HG03432 (cell line): ENCODE measurements around the gene MACROH2A1.

Experiments
- ATAC-seq: cut with Tn5 transposase; IDR thresholded peaks from one replicate; pipeline ENCODE4 v1.9.1; 2021; ENCODE audit warnings: mild to moderate bottlenecking, moderate library complexity; ENCODE audit not compliant: unreplicated experiment

MACROH2A1 gene

GRCh38 chr5:135436951-135437418 lies 38.0 kb upstream of the MACROH2A1 start:
- no peak for ATAC-seq

GRCh38 chr5:135435467-135436330 lies 36.7 kb upstream of the MACROH2A1 start:
- no peak for ATAC-seq

DNA sequence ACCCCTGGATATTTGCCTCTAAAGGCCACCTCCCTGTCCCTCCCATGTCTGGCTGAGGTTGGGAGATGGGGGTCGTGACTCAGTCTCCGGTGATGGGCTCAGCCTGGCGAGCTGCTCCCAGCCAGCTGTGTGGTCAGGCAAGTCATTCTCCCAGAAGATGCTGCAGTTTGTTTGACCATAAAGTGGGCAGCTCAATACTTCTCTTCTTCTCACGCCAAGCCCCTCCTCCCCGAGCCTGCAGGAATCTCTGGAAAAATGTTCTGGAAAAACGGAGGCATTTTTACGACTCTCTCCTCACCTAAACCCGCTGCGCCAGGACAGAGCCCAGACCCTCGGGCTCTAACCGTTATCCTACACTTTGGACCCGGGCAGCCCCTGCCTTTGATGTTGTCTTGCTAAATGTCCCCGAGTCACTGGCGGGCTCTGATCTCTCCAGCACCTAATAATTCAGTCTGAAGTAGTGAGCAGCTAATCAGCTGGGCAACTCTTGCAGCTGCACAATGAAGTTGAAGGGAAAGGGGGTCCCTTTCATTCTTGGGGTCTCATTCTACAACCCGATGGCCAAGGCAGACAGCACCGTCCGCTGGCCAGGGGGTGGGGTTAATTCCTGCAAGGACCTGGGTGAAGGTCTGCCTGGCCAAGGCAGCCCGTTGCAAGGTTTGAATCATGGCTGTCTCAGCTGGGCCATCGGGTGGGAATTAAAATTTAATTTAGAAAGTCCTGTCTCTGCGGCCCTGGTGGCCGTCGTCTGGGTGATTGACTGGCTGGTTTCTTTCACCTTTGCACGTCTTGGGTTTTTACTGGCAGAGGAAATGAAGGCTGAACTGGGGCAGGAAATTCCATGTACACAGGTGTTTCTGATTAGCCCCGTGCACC lies 35.8 kb upstream of the MACROH2A1 start:
- ATAC-seq, result no peak

DNA sequence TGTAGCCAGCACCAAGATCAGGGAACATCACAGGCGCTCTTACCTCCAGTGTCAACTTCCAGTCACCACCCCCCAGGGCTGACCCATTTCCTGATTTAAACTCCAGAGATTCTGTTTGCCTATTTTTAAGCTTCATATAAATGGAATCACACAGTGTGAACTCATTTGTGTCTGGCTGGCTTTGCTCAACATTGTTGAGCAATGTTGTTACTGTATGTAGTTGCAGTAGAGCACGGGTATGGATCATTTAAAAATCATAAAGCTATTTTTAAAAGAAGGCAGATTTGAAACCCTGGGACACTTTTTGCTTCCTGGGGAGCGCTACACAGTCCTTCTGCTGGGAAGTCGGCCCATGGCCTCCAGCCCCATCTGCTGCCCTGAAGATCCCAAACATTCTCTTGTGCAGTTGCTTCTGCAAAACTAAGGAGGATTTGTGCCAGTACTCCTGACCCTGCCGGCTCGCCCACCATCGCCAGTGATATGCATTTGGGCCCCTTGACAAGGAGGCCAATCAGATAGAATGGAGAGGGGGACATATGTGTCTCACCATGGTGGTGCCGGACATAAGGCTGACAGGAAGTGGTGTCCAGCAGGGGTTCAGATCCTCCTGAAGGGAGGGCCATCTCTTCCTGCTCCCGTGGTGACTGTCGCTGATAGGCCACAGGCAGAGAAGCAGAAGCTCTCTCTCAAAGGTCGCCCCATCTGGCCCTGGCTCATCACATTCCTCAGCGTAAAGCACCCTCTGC lies 34.8 kb upstream of the MACROH2A1 start:
- no peak for ATAC-seq

DNA sequence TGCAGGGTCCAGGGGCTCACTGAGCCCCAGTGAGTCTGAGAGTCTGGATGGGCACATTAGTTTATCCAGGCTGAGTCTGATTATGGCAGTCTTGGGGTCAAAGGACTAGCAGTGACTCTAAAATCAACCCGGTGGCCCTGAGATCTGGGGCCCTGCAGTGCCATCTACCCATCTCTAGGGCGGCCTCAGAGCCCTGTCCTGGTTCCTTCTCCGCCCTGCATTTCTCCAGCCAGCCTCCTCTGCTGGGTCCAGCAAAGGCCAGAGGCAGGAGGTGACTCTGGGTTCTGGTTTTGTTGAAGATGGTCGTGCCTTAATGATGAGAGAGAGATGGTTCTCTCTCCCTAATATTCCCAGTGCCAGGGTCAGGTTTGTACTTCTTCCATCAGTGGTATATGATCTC lies 33.1 kb upstream of the MACROH2A1 start:
- no peak for ATAC-seq

DNA sequence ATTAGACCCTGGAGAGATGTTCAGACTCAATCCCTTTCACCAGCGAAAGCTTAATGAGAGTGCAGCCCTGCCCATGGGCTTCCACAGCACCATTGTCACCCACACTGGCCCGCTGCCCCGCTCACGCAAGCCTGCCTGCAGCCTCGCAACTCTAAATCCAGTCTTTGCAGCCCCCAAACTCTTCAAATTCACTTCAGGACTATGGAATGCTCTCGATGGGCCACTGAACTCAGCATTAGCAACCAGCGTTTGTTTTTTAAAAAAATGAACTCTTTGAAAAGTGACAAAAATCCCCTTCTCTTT lies 31.1 kb upstream of the MACROH2A1 start:
- ATAC-seq, result no peak

- no peak for ATAC-seq
Observed at GRCh38 chr5:135429301-135430134, 30.5 kb upstream of the MACROH2A1 start.

DNA sequence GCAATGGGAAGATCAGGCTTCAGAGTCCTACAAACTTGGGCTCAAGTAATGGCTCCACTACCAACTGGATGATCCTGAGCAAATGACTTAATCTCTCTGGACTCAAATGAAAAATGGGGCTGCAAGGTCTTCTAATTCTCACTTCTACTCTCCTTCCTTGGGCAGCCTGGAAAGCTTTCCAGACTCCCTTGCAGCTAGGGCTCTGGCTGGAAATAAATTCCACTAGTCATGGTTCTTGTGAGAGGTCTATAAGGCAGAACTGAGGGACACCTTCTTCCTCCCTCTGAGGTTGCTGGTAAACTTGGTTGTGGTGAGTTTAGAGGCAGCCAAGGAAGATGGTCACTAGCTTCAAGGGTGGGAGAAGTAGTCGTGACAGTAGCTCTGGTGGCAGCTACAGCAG lies 29.6 kb upstream of the MACROH2A1 start:
- ATAC-seq, result no peak

- ATAC-seq, result no peak
Observed at GRCh38 chr5:135426102-135427082, 27.4 kb upstream of the MACROH2A1 start.

- no peak for ATAC-seq
Observed at GRCh38 chr5:135425641-135426040, 26.6 kb upstream of the MACROH2A1 start.

DNA sequence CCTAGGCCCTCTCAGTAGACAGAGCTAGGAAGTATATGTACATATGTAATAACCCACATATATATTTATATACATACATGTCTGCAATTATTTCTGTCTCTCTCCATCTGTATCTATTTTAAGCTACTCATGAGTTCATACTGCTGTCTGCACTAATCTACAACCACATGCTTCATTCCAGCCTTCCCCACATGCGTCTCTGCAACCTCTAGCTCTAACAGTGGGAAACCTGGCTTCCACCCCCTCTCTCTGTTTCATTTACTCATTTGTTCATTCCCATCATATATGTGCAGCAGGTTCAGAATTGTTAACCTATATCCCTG lies 24.8 kb upstream of the MACROH2A1 start:
- ATAC-seq, result no peak

DNA sequence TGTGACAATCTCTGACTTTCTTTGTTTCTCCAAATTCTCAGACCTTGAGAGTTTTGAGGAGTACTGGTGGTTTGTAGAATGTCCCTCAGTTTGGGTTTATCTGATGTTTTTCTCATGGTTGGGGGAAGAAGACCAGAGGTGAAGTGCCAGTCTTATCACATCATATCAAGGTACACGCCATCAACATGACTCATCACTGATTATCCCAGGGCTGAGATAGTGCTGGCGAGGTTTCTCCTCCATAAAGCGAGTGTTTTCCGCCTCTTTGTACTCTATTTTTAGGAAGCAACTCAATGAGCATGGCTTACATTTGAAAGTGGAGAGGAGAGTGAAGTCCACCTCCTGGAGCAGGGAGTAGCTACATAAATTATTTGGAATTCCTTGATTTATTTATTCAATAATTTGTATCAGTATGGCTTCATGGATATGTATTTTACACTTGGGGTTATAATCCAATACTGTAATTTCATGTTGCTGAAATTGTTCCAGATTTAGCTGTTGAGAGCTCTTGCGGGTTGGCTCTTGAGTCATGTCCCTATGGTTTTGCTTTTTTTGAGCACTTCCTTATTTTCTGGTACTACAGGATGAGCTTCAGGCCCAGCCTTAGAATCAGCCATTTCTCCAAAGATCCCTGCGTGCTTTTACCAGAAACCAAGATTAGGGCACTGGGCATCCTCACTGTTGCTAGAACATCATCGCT lies 24.3 kb upstream of the MACROH2A1 start:
- no peak for ATAC-seq

GRCh38 chr5:135422419-135422818 lies 23.4 kb upstream of the MACROH2A1 start:
- no peak for ATAC-seq

GRCh38 chr5:135417083-135417482 lies 18.1 kb upstream of the MACROH2A1 start:
- no peak for ATAC-seq

DNA sequence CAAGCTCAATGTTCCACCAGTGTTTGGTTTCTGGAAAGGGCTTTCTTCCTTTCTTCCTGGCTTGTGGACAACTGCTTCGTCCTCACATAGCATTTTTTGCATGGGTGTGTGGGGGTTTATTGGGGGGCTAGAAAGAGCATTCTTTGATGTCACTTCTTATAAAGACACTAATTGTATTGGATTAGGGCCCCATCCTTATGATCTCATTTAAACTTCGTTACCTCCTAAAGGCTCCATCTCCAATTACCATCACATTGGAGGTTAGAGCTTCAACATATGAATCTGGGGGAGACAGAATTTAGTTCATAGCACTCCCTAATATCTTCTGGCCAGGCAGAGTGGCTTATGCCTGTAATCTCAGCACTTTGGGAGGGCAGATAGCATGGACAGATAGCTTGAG lies 6.1 kb upstream of the MACROH2A1 start:
- ATAC-seq, result no peak

DNA sequence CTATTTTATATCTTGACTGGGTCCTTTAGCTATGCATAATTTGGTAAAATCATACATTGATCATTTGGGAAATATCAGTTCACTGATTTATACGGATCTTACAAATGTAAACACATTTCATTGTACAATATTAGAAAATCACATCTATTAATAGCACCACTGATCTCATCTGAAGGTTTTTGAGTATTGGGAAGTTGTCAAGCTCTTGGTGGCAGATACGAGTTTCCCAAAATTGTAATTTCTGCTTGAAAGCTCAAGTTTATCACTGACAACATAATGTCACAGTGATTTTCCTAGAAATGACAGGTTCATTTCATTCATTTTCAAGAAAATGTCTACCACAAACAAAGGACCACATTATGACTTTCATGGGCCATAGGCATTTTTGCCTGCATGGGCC lies 3.0 kb upstream of the MACROH2A1 start:
- no peak for ATAC-seq

DNA sequence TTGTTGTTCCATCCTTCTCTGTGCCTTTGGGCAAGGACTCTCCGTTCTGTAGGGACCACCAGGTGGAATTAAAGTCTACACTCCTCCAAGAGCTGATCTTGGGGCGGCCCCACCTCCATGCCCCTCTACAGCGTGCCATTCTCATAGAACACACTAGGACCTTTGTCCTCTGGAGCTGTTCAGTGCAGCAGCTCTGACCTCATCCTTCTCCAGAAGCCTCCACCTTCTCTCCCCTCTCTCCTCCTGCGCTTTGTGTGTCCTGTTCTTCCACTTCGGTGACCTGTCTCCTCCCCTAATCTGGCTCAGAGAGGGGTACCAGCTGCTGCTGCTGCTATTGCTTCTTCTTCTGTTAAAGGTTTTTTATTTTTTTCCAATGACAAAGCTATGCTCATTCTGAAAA lies 1.8 kb upstream of the MACROH2A1 start:
- ATAC-seq, result no peak

DNA sequence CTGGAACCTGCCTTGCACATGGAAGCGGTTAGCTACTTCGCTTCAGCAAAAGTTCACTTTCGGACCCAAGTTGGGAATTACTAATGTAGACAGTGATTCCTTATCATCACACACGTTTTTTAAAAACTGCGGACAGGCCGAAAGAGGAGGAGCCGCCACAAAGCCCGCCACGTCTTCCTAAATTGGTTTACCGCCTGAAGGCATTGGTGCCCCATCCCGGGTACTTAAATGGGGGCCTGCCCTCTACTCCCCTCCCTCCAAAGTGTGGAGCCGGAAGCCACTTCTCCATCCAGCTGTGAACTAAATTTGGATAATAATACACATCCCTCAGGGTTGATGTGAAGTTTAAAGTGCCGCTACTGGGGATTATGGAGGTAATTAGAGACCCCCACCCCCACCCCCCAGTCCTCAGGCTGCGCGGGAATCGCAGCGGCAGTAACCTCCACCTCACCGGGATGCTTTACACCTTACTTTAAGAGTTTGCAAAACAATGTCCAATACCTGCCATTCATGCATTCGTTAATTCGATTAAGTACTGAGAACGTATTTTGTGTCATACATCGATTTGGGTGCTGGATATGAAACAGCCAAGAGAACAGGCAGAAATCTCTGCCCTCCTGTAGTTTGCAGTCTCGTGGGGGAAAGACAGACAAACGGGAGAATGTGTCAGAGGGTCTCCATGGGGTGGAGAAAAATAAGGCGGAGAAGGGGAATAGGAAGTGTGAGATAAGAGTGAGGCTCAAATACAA lies 937 bp upstream of the MACROH2A1 start:
- ATAC-seq, result no peak
